A673 (cell line): ENCODE data around the gene ZNF641.

Experiments used
- EZH2 ChIP-seq: fragments of 200-600 bp; sonication (generic); IDR thresholded peaks from 2 replicates; pipeline ENCODE4 v1.6.1; 2017; ENCODE audit warnings: borderline replicate concordance, low read depth, mild to moderate bottlenecking, mixed read lengths, antibody characterized with exemption, low read length; ENCODE audit not compliant: poor library complexity, severe bottlenecking
- TF ChIP-seq, protein P1 (sequence below): fragments of 300-800, 200-600 bp; sonication (generic); conservative IDR thresholded peaks from 2 replicates; pipeline ENCODE4 v1.5.1; 2017; ENCODE audit warnings: low read depth, mild to moderate bottlenecking, antibody characterized with exemption, low read length, moderate library complexity, mixed read lengths

DNA sequence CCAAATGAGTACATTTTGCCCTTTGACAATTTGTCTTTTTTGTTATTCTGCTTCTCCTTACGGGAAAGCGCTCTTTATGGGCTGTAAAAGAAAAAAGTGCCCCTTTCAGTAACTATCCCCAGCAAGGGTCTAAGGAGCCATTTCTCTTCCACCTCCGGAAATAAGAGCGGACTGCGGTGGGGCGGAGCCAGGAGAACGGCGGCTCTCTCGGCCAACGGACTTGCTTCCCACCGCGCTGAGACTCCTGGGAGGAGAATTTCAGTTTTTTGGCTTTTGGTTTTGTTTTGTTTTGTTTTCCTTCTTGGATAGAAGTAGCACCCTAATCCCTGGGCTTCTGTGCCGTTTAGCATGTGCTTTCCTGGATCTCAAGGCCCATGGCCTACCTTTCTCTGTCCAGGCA is 43.5 kb downstream of the ZNF641 start:
- TF ChIP-seq, protein P1, sequence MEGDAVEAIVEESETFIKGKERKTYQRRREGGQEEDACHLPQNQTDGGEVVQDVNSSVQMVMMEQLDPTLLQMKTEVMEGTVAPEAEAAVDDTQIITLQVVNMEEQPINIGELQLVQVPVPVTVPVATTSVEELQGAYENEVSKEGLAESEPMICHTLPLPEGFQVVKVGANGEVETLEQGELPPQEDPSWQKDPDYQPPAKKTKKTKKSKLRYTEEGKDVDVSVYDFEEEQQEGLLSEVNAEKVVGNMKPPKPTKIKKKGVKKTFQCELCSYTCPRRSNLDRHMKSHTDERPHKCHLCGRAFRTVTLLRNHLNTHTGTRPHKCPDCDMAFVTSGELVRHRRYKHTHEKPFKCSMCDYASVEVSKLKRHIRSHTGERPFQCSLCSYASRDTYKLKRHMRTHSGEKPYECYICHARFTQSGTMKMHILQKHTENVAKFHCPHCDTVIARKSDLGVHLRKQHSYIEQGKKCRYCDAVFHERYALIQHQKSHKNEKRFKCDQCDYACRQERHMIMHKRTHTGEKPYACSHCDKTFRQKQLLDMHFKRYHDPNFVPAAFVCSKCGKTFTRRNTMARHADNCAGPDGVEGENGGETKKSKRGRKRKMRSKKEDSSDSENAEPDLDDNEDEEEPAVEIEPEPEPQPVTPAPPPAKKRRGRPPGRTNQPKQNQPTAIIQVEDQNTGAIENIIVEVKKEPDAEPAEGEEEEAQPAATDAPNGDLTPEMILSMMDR, result no peak
- no peak for TF ChIP-seq EZH2
